HG02840 (cell line): ENCODE data around the gene IL21R.
A peak's percentile ranks its signal among the peaks of the same experiment; 100 is the strongest.

ENCODE experiments used
- ATAC-seq: cut with Tn5 transposase; IDR thresholded peaks from one replicate; pipeline ENCODE4 v1.9.1; 2021; ENCODE audit warnings: mild to moderate bottlenecking, moderate library complexity, moderate number of reproducible peaks; ENCODE audit not compliant: unreplicated experiment, low FRiP score

The IL21R gene

DNA sequence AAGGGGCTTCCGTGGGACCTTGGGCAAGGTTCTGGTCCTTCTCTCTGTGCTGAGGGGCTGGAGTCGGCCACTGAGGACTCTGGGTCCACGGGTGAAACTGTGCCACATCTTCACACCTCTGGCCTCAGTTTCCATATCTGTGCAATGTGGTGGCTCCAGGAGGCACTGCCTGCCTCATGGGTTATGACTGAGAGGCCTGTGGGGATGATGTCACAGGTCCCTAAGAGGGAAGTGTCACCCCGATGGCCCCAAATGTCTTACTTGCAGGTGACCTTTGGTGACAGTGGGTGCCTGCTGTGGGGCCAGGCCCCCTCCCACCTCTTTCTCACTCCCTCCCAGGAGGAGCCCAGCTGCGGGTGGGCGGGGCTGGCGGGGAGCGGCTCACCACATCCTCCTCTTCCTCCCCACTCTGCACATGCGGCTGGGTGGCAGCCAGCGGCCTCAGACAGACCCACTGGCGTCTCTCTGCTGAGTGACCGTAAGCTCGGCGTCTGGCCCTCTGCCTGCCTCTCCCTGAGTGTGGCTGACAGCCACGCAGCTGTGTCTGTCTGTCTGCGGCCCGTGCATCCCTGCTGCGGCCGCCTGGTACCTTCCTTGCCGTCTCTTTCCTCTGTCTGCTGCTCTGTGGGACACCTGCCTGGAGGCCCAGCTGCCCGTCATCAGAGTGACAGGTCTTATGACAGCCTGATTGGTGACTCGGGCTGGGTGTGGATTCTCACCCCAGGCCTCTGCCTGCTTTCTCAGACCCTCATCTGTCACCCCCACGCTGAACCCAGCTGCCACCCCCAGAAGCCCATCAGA, at the start of gene IL21R:
IL21R (plus strand) TSS at position 407 of the 801 bp plus-strand sequence. CDS start 27,898 bp downstream, outside the sequence.
- peak; percentile 46 for ATAC-seq

- ATAC-seq, result no peak
Observed at GRCh38 chr16:27353853-27354252, 48.1 kb upstream of the IL21R start.

DNA sequence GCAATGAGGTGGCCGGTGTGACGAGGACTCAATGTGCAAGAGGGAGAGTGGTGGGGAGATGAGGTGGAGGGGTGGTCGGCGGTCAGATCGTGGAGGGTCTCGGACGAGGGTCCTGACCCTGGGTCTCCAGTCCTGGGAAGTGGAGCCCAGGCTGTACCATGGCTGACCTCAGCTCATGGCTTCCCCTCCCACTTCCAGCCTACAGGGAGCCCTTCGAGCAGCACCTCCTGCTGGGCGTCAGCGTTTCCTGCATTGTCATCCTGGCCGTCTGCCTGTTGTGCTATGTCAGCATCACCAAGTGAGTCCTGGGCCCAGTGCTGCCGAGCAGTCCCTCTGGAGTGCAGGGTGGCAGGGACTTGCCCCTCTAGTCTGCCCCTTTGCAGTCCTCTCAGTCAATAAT, 46.4 kb upstream of the IL21R start:
- no peak for ATAC-seq

DNA sequence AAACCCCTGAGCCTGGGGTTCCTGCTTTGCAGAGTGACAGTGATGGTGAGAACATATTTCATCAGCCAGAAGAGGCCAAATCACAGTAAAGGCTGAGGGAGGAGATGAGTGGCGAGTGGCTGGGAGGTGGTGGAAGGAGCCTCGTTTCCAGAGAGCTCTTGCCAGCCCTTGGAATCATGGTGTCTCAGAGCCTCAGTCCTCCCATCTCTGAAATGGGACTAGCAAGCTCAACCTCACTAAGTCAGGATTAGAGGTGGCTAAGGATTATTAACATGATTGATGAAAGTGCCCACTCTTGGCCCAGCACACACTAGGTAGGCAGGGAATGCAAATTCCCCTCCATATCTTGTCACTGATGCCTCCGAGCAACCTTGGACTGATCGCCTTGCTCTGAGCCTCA, 45.2 kb upstream of the IL21R start:
- ATAC-seq, result no peak

- ATAC-seq, result no peak
Observed at GRCh38 chr16:27359051-27359450, 42.9 kb upstream of the IL21R start.

DNA sequence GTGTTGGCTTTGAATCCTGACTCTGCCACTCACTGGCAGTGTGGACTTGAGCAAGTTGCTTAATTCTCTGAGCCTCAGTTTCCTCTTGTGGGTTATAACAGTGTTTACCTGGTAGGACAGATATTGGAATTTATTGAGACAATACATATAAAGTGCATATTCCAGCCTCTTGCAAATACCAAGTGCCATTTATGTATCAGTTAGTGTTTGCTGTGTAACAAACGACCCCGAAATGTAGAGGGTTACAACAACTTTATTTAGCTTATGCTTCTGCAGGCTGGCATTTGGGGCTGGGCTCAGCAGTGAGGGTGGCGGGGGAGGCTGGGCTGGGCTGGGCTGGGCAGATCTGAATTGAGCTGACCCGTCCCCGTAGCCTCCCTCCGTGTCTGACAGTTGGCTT, 42.4 kb upstream of the IL21R start:
- ATAC-seq, result no peak

- no peak for ATAC-seq
Observed at GRCh38 chr16:27361987-27362386, 40.0 kb upstream of the IL21R start.

- no peak for ATAC-seq
Observed at GRCh38 chr16:27362570-27363245, 39.3 kb upstream of the IL21R start.

DNA sequence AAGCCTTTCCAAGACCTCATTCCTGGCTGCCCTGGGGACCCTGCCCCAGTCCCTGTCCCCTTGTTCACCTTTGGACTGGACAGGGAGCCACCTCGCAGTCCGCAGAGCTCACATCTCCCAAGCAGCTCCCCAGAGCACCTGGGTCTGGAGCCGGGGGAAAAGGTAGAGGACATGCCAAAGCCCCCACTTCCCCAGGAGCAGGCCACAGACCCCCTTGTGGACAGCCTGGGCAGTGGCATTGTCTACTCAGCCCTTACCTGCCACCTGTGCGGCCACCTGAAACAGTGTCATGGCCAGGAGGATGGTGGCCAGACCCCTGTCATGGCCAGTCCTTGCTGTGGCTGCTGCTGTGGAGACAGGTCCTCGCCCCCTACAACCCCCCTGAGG, 38.7 kb upstream of the IL21R start:
- no peak for ATAC-seq

DNA sequence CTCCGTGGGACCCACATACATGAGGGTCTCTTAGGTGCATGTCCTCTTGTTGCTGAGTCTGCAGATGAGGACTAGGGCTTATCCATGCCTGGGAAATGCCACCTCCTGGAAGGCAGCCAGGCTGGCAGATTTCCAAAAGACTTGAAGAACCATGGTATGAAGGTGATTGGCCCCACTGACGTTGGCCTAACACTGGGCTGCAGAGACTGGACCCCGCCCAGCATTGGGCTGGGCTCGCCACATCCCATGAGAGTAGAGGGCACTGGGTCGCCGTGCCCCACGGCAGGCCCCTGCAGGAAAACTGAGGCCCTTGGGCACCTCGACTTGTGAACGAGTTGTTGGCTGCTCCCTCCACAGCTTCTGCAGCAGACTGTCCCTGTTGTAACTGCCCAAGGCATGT, 38.2 kb upstream of the IL21R start:
- no peak for ATAC-seq

DNA sequence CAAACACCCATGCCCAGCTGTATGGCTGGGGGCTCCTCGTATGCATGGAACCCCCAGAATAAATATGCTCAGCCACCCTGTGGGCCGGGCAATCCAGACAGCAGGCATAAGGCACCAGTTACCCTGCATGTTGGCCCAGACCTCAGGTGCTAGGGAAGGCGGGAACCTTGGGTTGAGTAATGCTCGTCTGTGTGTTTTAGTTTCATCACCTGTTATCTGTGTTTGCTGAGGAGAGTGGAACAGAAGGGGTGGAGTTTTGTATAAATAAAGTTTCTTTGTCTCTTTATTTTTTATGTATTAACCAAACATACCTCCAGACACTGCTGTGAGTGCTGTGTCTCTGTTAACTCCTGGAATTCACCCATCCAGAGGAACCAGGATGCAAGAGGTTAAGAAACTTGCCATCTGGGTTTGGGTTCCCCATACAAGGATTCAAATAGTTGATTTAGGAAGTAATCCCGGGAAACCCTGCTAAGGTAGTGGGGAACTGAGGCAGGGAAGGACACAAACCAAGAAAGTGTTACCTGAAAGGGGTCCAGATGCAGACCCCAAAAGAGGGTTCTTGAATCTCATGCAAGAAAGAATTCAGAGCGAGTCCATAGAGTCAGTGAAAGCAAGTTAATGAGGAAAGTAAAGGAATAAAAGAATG, 37.4 kb upstream of the IL21R start:
- ATAC-seq, result no peak

- ATAC-seq, result no peak
Observed at GRCh38 chr16:27365142-27366089, 36.6 kb upstream of the IL21R start.

DNA sequence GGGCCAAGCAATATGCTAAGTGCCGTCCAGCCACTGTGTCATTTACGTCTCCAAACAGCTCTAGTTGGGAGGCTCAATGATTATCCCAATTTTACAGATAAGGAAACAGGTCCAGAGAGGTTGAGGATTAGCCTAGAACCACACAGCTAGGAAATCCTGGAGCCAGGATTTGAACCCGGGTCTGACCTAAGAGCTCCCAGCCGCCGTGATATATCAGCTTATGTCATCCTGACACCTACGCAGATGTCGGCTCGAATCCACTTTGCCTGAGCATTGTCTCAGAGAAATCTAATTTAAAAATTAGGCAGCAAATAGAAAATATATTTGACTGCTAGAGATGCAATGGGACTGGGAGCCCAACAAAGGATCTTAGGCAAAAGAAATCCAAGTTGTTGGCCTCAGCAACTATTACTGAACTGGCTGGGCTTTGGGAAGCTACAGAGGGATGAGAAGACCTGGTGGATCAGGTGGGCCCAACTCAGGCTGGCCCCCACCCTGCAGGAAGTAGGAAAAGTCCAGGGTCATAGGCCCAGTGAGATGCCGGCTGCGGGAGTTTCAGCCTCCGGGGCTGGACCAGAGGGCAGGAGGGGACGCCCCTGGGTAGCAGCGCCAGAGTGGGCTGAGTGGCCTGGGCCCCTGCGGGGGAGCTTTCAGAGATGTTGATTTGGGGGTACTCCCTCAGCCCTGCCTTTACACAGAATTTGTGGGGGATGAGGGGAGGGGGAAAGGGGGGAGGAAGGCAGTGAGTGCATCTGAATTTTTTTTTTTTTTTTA, 35.1 kb upstream of the IL21R start:
- peak; percentile 11 for ATAC-seq

- peak; percentile 69 for ATAC-seq
Observed at GRCh38 chr16:27367461-27368357, 34.3 kb upstream of the IL21R start.

GRCh38 chr16:27368358-27368722, 33.6 kb upstream of the IL21R start:
- ATAC-seq, result no peak

DNA sequence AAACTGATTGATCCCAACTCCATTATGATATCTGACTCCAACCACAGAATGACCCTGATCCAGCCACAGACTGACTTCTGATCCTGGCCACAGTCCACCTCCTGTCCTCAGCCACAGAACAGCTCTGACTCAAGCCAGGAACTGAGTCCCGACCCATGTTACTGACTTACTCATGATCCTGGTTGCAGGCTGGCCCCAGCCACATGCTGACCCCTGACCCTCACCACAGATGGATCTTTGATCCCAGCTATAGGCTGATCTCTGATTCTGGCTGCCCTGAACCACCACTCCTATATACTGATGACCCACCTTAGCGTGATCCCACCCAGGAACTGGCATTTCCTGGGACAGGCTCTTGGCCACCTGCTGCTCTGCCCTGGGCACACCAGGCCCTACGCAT, 32.2 kb upstream of the IL21R start:
- no peak for ATAC-seq

DNA sequence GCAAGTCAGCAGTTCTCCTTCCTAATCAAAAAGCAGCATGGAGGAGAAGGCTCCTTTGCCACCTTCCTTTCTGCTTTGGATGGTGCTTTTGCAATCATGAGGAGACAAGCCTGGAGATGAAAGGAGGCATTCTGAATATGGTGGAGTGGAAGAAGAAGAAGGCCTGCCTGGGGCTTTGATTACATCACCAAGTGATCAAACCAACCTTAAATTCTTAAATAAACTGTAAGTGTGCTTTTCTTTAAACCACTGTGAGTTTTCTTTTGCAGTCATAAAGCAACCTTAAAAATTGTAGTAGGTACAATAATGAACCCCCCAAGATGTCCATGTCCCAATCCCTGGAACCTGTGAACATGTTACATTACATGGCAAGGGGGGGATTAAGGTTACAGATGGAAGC, 31.7 kb upstream of the IL21R start:
- no peak for ATAC-seq

DNA sequence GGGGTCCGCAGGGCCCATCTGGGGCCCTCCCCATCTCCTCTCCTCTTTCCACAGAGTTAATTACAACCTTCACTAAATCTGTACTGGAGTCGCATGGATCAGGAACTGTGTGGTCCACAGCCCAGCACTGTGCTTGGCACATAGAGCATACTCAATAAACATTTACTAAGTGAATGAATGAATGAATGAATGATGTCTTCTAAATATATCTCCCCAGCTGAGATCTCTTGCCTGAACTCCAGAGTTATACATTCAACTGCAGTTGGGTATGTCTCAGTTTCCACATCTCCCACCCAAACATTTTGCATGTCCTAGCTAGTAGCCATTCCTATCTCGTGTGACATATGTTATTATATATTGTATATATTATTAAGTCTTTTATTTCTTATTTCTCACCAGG, 28.7 kb upstream of the IL21R start:
- ATAC-seq, result no peak
